ENCODE measurements around the gene CYP19A1. TPM values are rescaled to one million over a fixed set of nuclear protein-coding genes. Genes with fewer than 3 reads are reported as not detected.

Gene CYP19A1
- total RNA-seq, 1 donor from 2014 or later, result 0.07 TPM

DNA sequence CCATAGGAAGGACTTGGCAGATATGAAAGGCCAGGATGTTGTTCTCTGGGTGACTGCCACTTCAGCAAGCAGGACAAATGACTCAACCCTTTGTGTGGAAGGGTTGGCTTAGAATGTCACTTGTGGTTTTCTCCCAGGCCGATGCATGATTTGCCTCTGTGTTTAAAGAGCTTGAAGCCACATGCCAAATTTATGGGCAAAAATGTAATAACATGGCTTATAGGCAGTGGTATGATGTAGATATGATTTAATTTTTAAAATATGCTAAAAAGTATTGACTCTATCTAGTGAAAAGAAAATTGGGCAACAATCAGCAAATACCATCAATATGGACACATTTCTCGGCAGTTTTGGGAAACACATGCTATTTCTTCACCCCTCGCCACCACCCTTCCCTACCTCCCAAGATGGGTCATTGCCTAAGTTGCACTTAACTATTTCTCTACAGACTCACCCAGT, 114.6 kb downstream of the CYP19A1 start:
- intact Hi-C loops (cut with micrococcal nuclease), result no loop called here

DNA sequence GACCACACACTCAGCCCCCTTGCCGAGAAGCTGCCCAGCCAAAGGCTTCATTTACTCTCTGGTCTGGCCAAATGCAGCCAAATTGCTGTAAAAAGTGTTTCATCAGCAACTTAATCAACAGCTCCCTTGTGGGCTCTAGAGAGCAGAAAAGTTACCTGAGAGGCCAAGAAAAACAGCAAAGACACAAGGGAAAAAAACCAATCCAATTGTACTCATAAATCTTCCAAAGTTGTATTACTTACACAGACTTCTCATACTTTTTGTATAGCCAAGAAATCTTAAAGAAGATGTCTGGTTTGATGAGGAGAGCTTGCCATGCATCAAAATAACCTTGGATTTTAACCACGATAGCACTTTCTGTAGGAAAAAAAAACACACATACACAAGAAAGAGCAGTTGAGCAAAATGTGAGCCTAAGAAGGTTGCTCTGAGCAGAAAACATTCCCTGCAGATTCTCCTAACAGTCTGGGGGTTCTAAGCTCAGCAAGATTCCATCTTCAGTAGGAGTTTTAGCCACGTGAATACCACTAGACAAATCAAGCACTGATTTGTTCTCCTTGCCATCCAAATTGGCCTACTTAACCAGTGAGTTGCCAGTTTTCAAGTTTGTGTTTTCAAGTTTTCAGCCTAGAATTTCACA, 120.0 kb downstream of the CYP19A1 start:
- intact Hi-C loops (cut with micrococcal nuclease), result no loop called here

DNA sequence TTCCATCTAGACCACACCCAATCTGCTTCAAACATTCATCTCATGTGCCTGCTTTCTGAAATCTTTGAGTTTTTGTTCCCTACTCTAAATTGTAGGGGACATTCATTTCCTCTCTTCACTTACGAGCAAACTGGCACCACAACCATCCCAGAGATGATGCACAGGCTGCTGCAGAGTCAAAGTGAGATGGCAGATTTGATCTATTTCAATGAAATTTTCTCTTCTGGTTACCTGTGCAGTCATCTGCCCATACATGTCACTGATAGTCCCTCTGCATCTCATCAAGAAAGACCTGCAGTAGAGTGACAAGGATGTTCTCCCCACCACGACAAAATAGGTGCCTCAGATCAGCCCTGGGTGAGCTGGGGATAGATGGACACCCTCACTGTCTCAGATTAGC, 125.5 kb downstream of the CYP19A1 start:
- intact Hi-C loops (cut with micrococcal nuclease), result no loop called here

DNA sequence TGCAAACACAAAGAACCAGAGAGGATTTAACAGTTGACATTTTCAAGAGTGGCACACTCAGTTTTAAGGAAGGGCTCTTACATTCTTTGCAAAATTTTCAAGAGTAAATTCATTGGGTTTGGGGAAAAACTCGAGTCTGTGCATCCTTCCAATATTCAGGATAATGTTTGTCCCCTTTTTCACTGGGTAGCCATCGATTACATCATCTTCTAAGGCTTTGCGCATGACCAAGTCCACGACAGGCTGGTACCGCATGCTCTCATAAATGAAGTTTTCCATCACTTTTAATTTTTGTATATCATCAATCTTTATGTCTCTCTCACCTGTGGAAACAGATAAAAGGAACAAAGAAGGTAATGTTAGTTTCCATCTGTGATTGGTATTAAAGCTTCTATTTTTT, 126.2 kb downstream of the CYP19A1 start:
- intact Hi-C loops (cut with micrococcal nuclease), result no loop called here

DNA sequence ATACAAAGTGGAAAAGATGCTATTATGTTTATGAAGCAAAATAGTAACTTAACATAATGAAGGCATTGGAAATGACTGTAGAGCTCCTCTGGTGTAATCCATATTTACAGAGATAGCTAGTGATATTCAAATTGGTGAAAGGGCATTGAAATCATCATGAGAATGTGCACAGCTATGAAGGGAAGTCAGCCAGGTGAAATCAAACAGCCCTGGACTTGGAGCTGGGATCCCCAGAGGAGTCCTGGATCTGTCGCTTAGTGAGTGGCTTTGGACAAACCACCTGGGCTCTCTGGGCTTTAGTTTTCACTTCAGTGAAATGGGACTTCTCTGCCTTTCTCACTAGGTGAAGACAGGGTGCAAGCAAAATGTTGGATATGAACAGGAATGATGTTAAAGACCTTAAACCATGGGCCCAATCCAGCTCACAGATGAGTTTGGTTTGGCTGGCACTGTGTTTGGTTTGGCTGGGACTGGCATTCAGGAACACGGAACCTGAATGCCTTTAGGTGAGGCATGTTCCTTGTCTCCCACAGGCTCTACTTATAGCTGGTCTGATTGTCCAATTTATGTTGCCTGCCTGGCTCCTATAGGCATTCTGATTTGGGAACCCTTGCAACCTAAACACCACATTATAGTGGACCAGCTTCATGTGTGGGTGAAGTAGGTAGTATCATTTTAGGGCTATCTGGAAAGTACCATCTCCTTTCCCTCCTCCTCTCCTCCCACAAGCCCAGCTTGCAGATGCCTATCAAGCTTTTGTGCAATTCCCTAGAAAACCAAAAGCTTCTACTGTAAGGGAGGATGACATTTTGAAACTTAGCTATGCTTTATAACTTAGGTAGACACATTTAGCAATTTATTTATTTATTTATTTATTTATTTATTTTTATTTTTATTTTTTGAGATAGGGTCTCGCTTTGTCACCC, 133.1 kb downstream of the CYP19A1 start:
- intact Hi-C loops (cut with micrococcal nuclease), result no loop called here

DNA sequence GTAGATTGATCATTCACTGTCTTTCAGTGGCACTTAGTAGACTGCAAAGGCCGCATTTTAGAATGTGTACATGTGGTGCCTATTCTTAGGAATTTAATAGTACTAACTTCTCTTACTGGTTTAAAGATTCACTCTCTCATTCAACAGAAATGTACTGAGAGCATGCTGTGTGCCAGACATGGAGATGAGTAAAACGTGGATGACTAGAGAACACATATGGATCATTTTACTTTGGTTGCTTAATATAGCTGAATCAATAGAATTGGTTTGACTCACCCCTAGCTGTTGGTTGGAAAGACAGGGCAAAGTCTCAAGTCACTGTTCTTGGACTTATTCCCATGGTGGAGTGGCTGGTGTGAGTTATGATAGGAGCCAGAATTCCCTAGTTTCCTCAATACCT, 134.6 kb downstream of the CYP19A1 start:
- intact Hi-C loops (cut with micrococcal nuclease), result no loop called here

DNA sequence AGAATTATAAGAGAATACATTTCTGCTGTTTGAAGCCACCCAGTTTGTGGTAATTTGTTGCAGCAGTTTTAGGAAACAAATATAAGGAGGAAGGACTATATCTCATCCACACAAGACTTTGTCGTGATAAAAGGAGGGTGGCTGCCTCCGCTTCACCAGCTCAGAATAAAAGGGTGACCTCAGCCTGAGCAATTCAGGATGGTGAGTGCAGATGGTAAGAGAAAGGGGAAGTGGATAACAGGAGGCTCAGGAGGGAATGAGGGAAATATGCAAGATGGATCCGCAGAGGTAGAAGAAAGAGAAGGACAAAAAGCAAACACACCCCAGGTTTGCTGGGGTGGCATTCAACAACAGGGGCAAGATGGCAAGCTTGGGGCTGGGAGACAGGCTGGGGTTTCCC, 135.6 kb downstream of the CYP19A1 start:
- intact Hi-C loops (cut with micrococcal nuclease), result no loop called here

DNA sequence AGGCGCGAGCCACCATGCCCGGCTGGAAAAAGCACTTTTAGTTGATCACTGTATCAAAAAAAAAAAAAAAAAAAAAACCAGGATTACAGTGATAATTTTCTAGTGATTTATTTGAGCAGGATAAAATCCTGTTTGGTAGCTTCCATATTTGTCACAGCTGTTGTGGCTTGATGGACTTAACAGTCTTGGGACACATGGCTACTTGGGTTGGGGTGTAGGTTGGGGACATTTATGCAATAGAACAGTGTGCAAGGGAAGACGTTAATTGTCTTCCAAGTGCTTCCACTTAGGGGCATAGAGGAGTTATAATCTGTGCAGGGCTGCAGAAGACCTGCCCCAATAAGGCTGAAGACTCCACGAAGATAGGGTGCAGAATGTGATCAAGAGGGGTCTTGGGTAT, 136.8 kb downstream of the CYP19A1 start:
- intact Hi-C loops (cut with micrococcal nuclease), result no loop called here

DNA sequence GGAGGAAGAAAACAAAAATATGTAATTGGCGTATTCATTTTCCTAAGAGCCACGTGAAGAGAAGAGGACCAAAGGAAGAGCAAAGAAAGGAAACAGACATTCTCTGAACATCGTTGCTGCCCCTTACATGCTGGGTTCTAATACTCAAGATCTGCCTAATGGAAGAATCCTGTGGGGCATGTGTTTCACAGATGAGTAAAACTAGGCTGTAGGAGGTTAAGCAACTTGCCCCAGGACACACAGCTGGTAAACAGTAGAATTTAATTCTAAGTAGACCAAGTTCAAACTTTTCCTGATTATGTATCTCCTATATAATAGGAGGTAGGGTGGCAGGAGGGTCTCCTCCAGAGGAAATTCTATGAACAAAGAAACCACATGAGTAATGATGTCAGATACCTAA, 137.6 kb downstream of the CYP19A1 start:
- intact Hi-C loops (cut with micrococcal nuclease), result no loop called here

DNA sequence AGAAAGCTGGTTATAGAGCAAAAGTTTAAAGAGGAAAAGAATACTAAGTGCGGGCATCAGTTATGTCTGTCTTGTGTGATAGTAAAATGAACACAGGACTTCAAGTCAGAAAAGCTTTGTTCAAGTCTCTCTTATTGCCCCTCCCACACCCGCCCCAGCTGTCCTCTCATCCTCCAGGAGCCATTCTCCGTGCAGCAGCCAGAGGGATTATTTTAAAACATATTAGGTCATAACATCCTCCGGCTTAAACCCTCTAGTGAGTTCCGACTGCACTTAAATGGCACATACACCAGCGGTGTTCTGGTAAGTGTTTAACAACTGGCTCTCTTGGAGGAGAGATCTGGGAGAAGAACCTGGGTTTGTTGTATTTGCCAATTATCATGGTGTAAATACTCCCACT, 138.9 kb downstream of the CYP19A1 start:
- intact Hi-C loops (cut with micrococcal nuclease), result loop anchor here (10.0 kb wide), 1 partner anchor 275 kb away; no protein-coding TSS in a partner anchor

DNA sequence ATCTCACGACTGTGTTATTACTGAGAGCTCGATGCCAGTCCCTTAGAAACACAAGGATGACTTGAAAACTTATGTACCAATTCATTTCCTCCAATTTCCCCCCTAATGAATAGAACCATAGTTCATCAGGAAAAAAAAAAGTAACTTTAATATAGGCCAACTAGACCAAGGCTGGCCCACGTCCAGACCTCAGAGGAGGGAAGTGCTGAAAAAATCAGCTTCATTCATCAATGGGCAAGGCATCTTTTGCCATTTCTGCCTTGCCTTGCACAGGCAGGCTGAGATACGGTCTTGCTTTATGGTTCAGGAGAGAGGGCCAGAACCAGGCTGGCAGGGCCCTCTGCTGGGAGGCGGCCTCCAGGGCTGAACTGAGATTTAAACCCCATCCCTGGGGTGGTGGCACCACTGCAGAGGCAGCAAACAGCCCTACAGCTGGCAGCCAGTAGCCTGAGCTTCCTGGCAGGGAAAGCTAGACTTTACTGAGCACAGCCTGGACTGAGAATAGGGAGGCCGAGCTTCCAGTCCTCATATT, 139.6 kb downstream of the CYP19A1 start:
- intact Hi-C loops (cut with micrococcal nuclease), result loop anchor here (10.0 kb wide), 1 partner anchor 274 kb away; no protein-coding TSS in a partner anchor

DNA sequence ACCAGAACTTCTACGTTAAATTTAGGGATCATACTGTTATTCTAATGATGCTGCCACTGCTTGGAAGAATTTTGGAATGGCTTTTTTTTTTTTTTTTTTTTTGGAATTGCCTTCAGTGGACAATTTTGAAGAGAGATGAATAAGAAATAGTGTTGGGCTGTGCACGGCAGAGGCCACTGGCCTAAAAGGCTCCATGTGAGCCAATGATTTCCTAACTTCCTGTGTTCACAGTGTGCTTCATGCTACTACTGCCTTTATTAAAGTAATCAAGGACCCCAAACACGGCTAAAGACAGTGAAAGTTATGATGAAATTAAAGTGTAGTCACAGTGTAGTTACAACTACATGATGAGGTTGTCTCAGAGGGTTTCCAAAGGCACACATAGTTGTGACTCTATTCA, 142.9 kb downstream of the CYP19A1 start:
- intact Hi-C loops (cut with micrococcal nuclease), result loop anchor here (10.0 kb wide), 1 partner anchor 271 kb away; no protein-coding TSS in a partner anchor

DNA sequence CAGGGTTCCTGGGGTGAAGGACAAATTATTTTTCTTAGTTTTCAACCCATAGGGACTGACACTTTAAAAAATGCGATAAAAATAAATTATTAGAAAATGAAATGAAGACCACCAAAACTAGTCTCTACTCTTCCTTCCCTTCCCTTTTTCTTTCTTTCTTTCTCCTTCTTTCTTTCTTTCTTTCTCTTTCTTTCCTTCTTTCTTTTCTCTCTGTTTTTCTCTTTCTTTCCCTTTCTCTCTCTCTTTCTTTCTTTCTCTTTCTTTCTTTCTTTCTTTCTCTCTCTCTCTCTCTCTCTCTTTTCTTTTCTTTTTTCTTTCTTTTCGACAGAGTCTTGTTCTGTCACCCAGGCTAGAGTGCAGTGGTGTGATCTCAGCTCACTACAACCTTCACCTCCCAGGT, 144.4 kb downstream of the CYP19A1 start:
- intact Hi-C loops (cut with micrococcal nuclease), result loop anchor here (10.0 kb wide), 1 partner anchor 269 kb away; no protein-coding TSS in a partner anchor

DNA sequence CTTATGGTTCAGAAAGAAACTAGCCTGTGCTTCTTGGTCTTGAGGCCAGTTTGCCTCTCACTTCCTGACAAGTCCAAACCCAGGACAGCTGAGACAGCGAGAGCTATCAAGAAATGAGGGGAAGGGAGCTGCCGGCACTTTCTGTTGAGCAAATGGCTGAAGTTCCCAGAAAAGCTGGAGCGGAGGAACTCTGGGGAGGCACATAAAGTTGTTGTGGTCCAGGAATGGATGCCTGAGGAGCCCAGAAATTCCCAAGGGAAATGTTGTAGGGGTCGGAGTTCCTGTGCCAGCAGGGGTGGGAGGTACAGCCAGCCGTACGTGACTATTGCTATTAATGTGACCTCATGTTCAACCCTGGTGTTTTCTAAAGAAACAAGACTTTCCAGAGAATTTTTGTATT, 144.9 kb downstream of the CYP19A1 start:
- intact Hi-C loops (cut with micrococcal nuclease), result loop anchor here (10.0 kb wide), 1 partner anchor 269 kb away; no protein-coding TSS in a partner anchor

DNA sequence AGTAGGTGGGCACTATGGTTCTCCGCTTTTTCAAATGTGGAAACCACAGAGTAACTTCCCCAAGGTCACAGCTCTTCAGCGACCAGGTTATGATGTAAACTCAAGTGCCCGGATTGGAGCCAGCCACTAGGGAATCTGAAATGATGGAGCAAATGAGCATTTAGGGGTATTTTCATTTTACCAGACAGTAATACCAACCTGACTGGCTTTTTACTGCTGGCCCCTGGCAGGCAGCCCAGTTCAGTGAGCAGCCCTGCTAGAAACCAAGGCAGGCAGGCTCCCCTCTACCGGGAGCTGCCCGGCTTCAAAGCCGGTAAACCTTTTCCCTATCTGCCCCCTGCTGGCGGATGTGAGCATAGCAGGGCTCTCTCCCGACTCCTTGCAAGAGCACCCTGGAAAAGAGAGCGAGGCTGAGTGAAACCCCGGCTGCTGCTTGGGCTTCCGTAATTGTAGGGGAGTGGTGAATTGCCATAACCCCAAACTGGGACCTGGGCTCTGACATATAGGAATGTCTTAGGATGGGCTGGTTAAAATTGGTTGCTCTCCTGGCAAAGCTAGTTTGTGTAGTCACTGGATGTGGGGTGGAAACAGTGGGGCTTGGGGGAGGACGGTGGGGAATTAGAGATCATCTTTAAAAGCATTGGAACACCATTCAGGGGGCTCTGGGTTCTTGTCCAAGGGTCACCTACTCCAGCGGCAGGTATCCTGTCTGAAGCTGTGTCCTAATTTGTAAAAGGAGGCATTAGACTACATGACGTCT, 145.7 kb downstream of the CYP19A1 start:
- intact Hi-C loops (cut with micrococcal nuclease), result loop anchor here (1.0 to 10.0 kb wide), 2 partner anchors 29 to 268 kb away; no protein-coding TSS in a partner anchor

DNA sequence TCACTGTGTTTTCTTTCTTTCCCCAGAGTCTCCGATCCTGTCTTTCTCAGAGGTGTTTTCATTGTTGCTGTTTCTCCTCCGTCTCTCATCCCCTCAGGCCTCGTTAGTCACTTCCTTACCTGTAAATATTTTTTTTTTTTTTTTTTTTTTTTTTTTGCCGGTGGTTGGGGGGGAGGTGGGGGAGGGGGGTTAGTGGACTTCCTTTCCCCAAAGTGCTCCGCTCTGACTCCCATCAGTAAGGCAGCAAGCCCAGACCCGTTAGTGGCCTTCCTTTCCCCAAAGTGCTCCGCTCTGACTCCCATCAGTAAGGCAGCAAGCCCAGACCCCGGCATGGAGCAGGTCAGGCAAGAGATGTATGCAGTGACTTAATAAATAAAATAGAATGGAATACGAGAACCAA, 146.6 kb downstream of the CYP19A1 start:
- intact Hi-C loops (cut with micrococcal nuclease), result loop anchor here (1.0 to 10.0 kb wide), 2 partner anchors 28 to 267 kb away; no protein-coding TSS in a partner anchor

DNA sequence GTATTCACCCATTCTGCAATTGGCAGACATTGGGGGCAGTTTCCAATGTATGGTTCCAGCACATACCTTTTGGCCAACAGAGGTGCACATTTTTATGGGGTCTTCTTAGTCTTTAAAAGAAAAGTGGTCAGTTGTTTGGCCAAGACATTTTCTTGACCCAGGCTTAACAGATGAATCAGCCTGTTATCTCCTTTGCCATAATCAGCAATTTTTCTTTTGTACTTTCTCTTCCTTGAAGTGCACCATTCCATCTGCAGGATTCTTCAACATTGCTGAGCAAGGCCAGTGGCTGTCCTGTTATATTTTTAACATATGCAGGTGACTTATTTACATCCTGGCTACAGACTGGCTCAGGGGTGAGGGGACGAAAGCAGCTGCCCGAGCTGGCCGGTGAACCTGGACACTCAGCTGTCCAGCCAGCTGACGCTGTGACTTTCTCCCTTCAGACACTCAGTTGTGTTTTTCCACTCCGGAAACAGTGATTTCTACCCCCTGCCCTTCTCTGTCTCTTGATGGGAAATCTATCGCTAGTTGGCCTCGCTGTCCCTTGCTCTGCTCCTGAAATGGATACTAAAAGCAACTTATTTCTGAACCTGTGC, 147.2 kb downstream of the CYP19A1 start:
- intact Hi-C loops (cut with micrococcal nuclease), result loop anchor here (10.0 kb wide), 1 partner anchor 266 kb away; no protein-coding TSS in a partner anchor

DNA sequence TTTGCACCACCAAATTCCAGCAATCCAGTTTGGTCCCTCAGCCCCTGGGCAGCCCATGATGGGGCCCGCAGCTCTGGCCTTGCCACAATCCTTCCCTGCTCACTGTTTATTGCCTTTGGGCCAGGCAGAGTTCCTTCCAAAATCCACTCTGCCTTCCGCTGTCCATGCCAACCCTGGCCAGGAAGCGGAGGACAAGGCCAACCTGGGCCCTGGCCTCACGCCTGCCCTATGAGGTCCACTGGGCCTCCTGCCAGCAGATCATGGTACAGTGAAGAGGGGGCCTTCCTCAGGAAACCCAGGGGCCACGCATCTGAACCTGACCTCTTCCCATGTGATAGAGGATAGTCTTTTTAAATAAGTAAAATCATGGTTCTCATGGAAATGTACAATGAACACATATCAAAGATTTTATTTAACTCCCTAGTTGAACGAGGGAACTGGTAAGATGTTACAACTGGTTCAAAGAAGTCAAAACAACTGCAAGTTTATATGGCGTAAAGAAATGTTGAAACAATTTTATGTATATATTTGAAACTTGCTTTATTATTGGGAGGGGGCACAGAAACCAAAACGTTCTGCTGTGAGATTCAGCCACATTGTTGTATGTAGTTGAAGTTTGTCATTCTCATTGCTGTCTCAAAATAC, 147.8 kb downstream of the CYP19A1 start:
- intact Hi-C loops (cut with micrococcal nuclease), result loop anchor here (10.0 kb wide), 1 partner anchor 266 kb away; no protein-coding TSS in a partner anchor

DNA sequence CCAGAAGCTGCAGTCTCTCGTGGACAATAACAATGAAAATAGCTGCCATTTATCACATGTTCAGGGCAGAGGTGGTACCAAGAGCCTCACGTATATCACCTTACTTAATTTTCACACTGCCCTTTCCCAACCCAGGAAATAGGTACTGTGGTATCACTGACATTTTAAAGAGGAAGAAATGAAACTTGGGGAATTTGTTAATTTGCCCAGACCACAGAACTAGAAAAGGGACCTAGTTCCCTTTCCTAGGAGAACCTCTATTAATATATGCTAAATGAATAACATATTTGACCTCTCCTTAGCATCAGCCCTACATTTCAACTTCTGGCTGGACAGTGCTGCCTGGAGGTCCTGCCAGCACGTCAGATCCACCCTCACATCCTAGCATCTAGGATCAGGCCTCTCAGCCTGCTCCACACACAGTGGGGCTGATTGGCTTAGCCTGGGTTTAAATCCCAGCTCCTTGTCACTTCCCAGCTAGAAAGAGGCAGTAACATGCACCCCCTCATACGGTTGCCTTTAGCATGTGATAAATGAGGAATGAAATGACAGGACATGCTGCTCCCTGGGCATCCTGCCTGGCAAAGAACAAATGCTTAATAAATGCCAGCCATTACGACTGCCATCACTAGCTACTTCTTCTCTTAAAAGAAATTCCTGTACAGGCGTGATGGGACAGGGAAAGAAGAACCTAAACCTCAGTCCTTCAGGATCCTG, 148.6 kb downstream of the CYP19A1 start:
- intact Hi-C loops (cut with micrococcal nuclease), result loop anchor here (10.0 kb wide), 1 partner anchor 265 kb away; no protein-coding TSS in a partner anchor
